Measurements from ENCODE around the gene TPST1.

DNA sequence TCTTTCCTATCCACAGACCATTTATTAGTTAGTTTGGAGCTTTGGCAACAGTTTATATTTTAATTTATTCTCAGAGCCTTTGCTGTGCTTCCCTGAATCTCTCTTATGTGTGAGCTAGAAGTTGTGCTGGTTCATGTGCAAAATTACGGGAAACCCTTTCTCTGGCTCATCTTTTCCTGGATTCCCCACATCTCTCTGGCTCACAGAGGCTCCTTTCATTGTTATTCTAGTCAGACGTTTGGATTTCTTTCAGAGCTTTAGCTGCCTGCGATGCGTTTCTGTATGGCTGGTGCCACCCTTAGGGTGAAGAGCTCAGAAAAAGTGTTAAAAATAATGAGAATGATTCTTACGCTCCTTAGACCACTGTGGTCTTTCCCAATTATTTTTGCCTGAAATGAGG, 53.3 kb downstream of the TPST1 start:
- TF ChIP-seq EP300 (IDR thresholded peaks at IDR 0.05; ENCODE audit: low read depth), result no peak
- TF ChIP-seq, protein P1, sequence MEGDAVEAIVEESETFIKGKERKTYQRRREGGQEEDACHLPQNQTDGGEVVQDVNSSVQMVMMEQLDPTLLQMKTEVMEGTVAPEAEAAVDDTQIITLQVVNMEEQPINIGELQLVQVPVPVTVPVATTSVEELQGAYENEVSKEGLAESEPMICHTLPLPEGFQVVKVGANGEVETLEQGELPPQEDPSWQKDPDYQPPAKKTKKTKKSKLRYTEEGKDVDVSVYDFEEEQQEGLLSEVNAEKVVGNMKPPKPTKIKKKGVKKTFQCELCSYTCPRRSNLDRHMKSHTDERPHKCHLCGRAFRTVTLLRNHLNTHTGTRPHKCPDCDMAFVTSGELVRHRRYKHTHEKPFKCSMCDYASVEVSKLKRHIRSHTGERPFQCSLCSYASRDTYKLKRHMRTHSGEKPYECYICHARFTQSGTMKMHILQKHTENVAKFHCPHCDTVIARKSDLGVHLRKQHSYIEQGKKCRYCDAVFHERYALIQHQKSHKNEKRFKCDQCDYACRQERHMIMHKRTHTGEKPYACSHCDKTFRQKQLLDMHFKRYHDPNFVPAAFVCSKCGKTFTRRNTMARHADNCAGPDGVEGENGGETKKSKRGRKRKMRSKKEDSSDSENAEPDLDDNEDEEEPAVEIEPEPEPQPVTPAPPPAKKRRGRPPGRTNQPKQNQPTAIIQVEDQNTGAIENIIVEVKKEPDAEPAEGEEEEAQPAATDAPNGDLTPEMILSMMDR (IDR thresholded peaks at IDR 0.05), result no peak
